ENCODE data around the gene FAM227B. TPM values are rescaled to one million over a fixed set of nuclear protein-coding genes. Genes with fewer than 3 reads are reported as not detected.
A peak's percentile ranks its signal among the peaks of the same experiment; 100 is the strongest.
"Not testable (repeated sequence)": the region's sequence is repeated elsewhere in the genome, so short reads cannot be mapped to it uniquely, and the experiment has no call there.

The FAM227B gene
- total RNA-seq, 4 donors from 2014 or later, result 6.1 to 24.1 (median 12.5) TPM

DNA sequence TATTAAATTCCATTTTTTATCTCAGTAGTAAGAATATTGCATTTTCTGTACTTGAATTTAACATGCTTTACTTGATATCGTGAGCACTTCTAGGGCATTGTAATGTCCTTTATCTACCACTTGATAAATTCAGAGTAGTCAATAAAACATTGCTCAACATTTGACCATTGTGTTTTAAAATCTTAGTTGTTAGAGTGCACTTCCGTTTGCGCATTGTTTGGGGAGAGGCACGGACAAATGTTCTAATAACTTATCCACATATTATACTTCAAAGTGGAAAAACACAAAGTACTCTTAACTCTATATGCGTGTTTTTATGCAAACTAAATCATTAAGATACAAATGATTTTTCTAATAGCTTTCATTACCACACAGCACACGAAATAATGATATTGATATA lies 419 bp downstream of the FAM227B start:
- WGBS, 2 donors (ENCODE audit: low coverage in 1 of 2), result 0% methylated on average over 6 of the region's 6 CpGs
- ATAC-seq, result peak; percentile 23
- Histone ChIP-seq H3K4me1 (peaks cover 4 to 49% (median 6%) of the 10 kb centered on the region in 3 donors), H3K27me3 (no peaks in the 10 kb centered on the region), H3K27ac (peak overlapping the region; percentile 86 to 93 (median 90)), H3K4me3 (peak overlapping the region; percentile 79 to 85), H3K9me3 (peaks cover 0 to 6% (median 0%) of the 10 kb centered on the region in 3 donors), H3K36me3 (peaks cover 0 to 10% of the 10 kb centered on the region in 2 donors)
- TF ChIP-seq, protein P1, sequence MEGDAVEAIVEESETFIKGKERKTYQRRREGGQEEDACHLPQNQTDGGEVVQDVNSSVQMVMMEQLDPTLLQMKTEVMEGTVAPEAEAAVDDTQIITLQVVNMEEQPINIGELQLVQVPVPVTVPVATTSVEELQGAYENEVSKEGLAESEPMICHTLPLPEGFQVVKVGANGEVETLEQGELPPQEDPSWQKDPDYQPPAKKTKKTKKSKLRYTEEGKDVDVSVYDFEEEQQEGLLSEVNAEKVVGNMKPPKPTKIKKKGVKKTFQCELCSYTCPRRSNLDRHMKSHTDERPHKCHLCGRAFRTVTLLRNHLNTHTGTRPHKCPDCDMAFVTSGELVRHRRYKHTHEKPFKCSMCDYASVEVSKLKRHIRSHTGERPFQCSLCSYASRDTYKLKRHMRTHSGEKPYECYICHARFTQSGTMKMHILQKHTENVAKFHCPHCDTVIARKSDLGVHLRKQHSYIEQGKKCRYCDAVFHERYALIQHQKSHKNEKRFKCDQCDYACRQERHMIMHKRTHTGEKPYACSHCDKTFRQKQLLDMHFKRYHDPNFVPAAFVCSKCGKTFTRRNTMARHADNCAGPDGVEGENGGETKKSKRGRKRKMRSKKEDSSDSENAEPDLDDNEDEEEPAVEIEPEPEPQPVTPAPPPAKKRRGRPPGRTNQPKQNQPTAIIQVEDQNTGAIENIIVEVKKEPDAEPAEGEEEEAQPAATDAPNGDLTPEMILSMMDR (IDR thresholded peaks at IDR 0.05), result peak in 3 of 4 experiments; percentile 5 to 37 (median 34)
- TF ChIP-seq EP300 (IDR thresholded peaks at IDR 0.05) (no peak), POLR2A (IDR thresholded peaks at IDR 0.05) (no peak), POLR2AphosphoS5 (IDR thresholded peaks at IDR 0.05) (no peak)

GRCh38 chr15:49619226-49619625 lies 1.4 kb downstream of the FAM227B start:
- no peaks in the 10 kb centered on the region for H3K9me3 ChIP-seq
- H3K36me3 ChIP-seq, result peaks cover 0 to 8% of the 10 kb centered on the region in 2 donors
- H3K4me1 ChIP-seq, result peaks cover 4 to 42% (median 6%) of the 10 kb centered on the region in 3 donors
- H3K27me3 ChIP-seq, result no peaks in the 10 kb centered on the region
- H3K27ac ChIP-seq, result peak overlapping the region; percentile 86 to 93 (median 90)
- TF ChIP-seq POLR2AphosphoS5 (IDR thresholded peaks at IDR 0.05) (no peak), EP300 (IDR thresholded peaks at IDR 0.05) (no peak), POLR2A (IDR thresholded peaks at IDR 0.05) (no peak)
- TF ChIP-seq, protein P1 (IDR thresholded peaks at IDR 0.05), result no peak
- WGBS, 2 donors (ENCODE audit: low coverage in 1 of 2), result 61 to 92% methylated on average over 1 to 3 of the region's 3 CpGs
- H3K4me3 ChIP-seq, result peak overlapping the region; percentile 79 to 85
- ATAC-seq, result no peak

GRCh38 chr15:49612240-49612639 lies 8.4 kb downstream of the FAM227B start:
- H3K36me3 ChIP-seq, result peaks cover 0 to 18% of the 10 kb centered on the region in 2 donors
- not testable (repeated sequence) for H3K4me3 ChIP-seq, H3K9me3 ChIP-seq, H3K4me1 ChIP-seq, H3K27me3 ChIP-seq, ATAC-seq, H3K27ac ChIP-seq
- 100% methylated on average over 3 of the region's 3 CpGs for WGBS, 2 donors (ENCODE audit: low coverage in 1 of 2)

- Histone ChIP-seq H3K4me3 (no peak overlapping the region), H3K27ac (no peak overlapping the region), H3K27me3 (no peaks in the 10 kb centered on the region), H3K4me1 (no peaks in the 10 kb centered on the region), H3K36me3 (peaks cover 0 to 29% of the 10 kb centered on the region in 2 donors), H3K9me3 (no peaks in the 10 kb centered on the region)
- 73 to 87% methylated on average over 2 of the region's 2 CpGs for WGBS, 2 donors (ENCODE audit: low coverage in 1 of 2)
- TF ChIP-seq, protein P1 (IDR thresholded peaks at IDR 0.05), result no peak
- TF ChIP-seq POLR2AphosphoS5 (IDR thresholded peaks at IDR 0.05), result no peak
- TF ChIP-seq POLR2A (IDR thresholded peaks at IDR 0.05), result no peak
- no peak for TF ChIP-seq EP300 (IDR thresholded peaks at IDR 0.05)
- ATAC-seq, result no peak
Observed at GRCh38 chr15:49610157-49610918, 10.3 kb downstream of the FAM227B start.

DNA sequence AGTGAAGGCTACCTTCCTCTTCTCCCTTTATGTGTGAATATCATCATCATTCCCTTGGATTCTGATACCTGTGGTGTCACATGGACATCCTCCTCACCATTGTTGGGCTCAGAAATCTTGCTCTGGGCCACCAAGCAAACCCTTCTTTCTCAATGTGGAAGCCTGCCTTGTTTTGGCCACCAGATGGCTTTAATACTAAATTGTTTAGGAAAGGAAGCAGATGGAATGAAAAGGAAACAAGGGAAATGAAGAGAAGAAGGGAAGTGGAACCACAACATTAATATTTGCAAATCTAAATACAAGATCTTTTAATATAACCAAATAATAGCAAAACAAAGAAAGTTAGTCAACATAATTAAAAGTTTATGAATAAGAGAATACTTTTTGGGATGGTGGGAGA lies 14.0 kb downstream of the FAM227B start:
- ATAC-seq, result no peak
- Histone ChIP-seq H3K4me1 (no peaks in the 10 kb centered on the region), H3K4me3 (no peak overlapping the region), H3K36me3 (peaks cover 0 to 12% of the 10 kb centered on the region in 2 donors), H3K27ac (no peak overlapping the region), H3K9me3 (no peaks in the 10 kb centered on the region), H3K27me3 (no peaks in the 10 kb centered on the region)
- TF ChIP-seq POLR2AphosphoS5 (IDR thresholded peaks at IDR 0.05) (no peak), POLR2A (IDR thresholded peaks at IDR 0.05) (no peak), EP300 (IDR thresholded peaks at IDR 0.05) (no peak)
- TF ChIP-seq, protein P1 (IDR thresholded peaks at IDR 0.05), result no peak
